GM12878 (cell line): Measurements from ENCODE around the gene COL1A1.

Experiments
- POLR2A ChIP-seq: IDR thresholded peaks from 2 replicates; pipeline ENCODE4 v1.6.1; 2011; ENCODE audit warnings: low read depth, mild to moderate bottlenecking, low read length
- ZBED1 ChIP-seq: IDR thresholded peaks from 2 replicates; pipeline ENCODE4 v1.6.1; 2016; ENCODE audit warnings: borderline replicate concordance
- TF ChIP-seq, protein P1 (sequence below), 3 experiments: IDR thresholded peaks in 2 of 3; conservative IDR thresholded peaks in 1 of 3; 2 replicates each; pipeline ENCODE4 v1.5.1; 2011; ENCODE audit warnings: low read depth in 3 of 3, low read length in 3 of 3, mild to moderate bottlenecking in 3 of 3, control low read depth in 2 of 3, moderate library complexity in 2 of 3, inconsistent platforms in 1 of 3, mixed read lengths in 1 of 3; ENCODE audit not compliant: control insufficient read depth in 2 of 3, insufficient read depth in 1 of 3; ENCODE audit errors: extremely low read depth in 1 of 3

DNA sequence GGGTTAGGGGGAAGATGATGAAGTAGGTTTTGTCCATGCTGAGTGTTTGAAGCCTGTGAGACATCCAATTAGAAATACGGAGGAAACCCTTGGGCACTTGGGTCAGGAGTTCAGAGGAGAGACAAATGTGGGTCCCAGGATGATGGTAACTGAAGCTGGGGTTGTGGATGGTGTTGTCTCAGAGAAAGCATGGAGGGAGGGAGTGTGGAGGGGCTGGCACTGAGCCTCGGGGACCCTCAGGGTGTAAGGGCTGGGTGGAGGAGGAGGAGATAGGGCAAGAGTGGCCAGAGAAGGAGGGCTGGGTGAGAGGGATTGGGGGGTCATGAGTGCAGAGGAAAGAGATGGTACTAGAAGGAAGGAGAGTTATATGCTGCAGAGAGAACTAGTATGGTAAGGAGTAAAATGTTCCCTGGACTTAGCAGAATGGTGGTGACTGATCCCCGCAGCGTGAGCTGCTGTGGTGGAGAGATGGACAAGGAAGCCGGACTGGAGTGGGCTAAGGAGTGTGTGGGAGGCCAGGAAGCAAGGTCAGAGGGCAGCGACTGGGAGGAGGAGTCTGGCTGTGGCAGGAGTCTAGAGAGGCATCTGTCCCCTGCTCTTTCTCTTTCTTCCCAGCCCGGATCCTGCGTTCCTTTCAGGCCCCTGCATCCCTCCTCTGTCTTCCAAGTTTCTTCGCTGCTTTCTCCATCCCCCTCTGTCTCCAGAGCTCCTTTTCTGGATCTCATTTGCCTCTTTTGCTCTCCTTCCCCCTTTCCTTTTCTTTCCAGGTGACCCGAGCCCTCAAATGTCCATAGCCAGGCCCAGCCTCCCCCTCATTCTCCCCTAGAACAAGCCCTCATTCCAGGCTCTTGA is 3.9 kb upstream of the COL1A1 start:
- no peak for TF ChIP-seq ZBED1
- TF ChIP-seq, protein P1, sequence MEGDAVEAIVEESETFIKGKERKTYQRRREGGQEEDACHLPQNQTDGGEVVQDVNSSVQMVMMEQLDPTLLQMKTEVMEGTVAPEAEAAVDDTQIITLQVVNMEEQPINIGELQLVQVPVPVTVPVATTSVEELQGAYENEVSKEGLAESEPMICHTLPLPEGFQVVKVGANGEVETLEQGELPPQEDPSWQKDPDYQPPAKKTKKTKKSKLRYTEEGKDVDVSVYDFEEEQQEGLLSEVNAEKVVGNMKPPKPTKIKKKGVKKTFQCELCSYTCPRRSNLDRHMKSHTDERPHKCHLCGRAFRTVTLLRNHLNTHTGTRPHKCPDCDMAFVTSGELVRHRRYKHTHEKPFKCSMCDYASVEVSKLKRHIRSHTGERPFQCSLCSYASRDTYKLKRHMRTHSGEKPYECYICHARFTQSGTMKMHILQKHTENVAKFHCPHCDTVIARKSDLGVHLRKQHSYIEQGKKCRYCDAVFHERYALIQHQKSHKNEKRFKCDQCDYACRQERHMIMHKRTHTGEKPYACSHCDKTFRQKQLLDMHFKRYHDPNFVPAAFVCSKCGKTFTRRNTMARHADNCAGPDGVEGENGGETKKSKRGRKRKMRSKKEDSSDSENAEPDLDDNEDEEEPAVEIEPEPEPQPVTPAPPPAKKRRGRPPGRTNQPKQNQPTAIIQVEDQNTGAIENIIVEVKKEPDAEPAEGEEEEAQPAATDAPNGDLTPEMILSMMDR (IDR thresholded peaks at IDR 0.05 in 2 of 3, conservative IDR thresholded peaks at IDR 0.05 in 1 of 3; ENCODE audit: control insufficient read depth in 2 of 3, extremely low read depth in 1 of 3, insufficient read depth in 1 of 3, low read depth in 3 of 3, low read length in 3 of 3): no peak
- no peak for TF ChIP-seq POLR2A
